Neural cell (in vitro differentiated cells): ENCODE data around the gene GPALPP1. TPM values are rescaled to one million over a fixed set of nuclear protein-coding genes. Genes with fewer than 3 reads are reported as not detected.

ENCODE experiments used
- H2AFZ ChIP-seq: fragments of 200-600, 300-800 bp; sonication (generic), shearing (Covaris generic); 2 replicates; pipeline ENCODE4 v1.6.0; 2014; ENCODE audit warnings: low read depth, mild to moderate bottlenecking, antibody characterized with exemption, low read length, moderate library complexity
- H3F3A ChIP-seq: fragments of 200-600 bp; shearing (Covaris generic); 2 replicates; pipeline ENCODE4 v1.6.1; 2016; ENCODE audit warnings: mild to moderate bottlenecking, moderate library complexity, mixed read lengths, antibody characterized with exemption, low read length; ENCODE audit not compliant: insufficient read depth, poor library complexity, severe bottlenecking
- H3K27ac ChIP-seq: fragments of 200-600, 300-800 bp; sonication (generic), shearing (Covaris generic); 2 replicates; pipeline ENCODE4 v1.5.1; 2014; ENCODE audit warnings: mild to moderate bottlenecking, low read length, moderate library complexity
- H3K27me3 ChIP-seq: fragments of 300-800, 200-600 bp; sonication (generic), shearing (Covaris generic); 2 replicates; pipeline ENCODE4 v1.6.0; 2014; ENCODE audit warnings: mild to moderate bottlenecking, low read depth, low read length, moderate library complexity; ENCODE audit not compliant: insufficient read depth
- H3K36me3 ChIP-seq: fragments of 300-800, 200-600 bp; sonication (generic), shearing (Covaris generic); 2 replicates; pipeline ENCODE4 v1.5.1; 2014; ENCODE audit warnings: mild to moderate bottlenecking, antibody characterized with exemption, low read length, moderate library complexity; ENCODE audit not compliant: insufficient read depth
- H3K4me2 ChIP-seq: fragments of 300-800, 200-600 bp; sonication (generic), shearing (Covaris generic); 2 replicates; pipeline ENCODE4 v1.6.0; 2014; ENCODE audit warnings: mild to moderate bottlenecking, low read length
- H3K4me3 ChIP-seq: fragments of 300-800, 200-600 bp; sonication (generic), shearing (Covaris generic); 2 replicates; pipeline ENCODE4 v1.5.1; 2014; ENCODE audit warnings: mild to moderate bottlenecking, low read length, moderate library complexity
- H3K79me2 ChIP-seq: fragments of 200-600 bp; shearing (Covaris generic); replicated peaks from 2 replicates; pipeline ENCODE4 v1.6.0; 2014; ENCODE audit warnings: mild to moderate bottlenecking, low read length, moderate library complexity; ENCODE audit not compliant: insufficient read depth
- H3K9ac ChIP-seq: fragments of 300-800, 200-600 bp; sonication (generic), shearing (Covaris generic); 2 replicates; pipeline ENCODE4 v1.6.1; 2016; ENCODE audit warnings: mild to moderate bottlenecking, low read length, mixed read lengths
- H3K9me2 ChIP-seq: fragments of 200-600 bp; shearing (Covaris generic); 2 replicates; pipeline ENCODE4 v1.6.1; 2016; ENCODE audit warnings: mild to moderate bottlenecking, low read length, mixed read lengths; ENCODE audit not compliant: insufficient read depth
- H3K9me3 ChIP-seq: fragments of 200-600, 300-800 bp; sonication (generic), shearing (Covaris generic); 2 replicates; pipeline ENCODE4 v1.6.1; 2016; ENCODE audit warnings: mild to moderate bottlenecking, mixed run types, low read length, moderate library complexity, mixed read lengths
- H4K20me1 ChIP-seq: fragments of 200-600 bp; shearing (Covaris generic); 2 replicates; pipeline ENCODE4 v1.6.1; 2016; ENCODE audit warnings: mild to moderate bottlenecking, mixed run types; ENCODE audit not compliant: insufficient read depth
- SMC3 ChIP-seq: fragments of 450-650 bp; conservative IDR thresholded peaks from 2 replicates; pipeline ENCODE4 v1.6.1; 2014; ENCODE audit warnings: antibody characterized with exemption, mild to moderate bottlenecking, moderate library complexity; ENCODE audit not compliant: poor library complexity
- TAF1 ChIP-seq: IDR thresholded peaks from 2 replicates; pipeline ENCODE4 v1.6.1; 2012; ENCODE audit warnings: low read depth
- polyA plus RNA-seq: library from polyadenylated mRNA; depleted of rRNA; stranded (reverse); fragments of >200 nt; gene quantifications from 2 replicates; pipeline ENCODE4 v1.2.3, GENCODE V29; 2014
- small RNA-seq, 3 experiments: library from RNA; depleted of rRNA; stranded (forward); fragments of <200 nt; gene quantifications; one replicate each; pipeline ENCODE3, GENCODE V24; 2012

The GPALPP1 gene
- polyA plus RNA-seq, 1 donor from 2014 or later, result 49.7 TPM

GRCh38 chr13:45078003-45078402 lies 88.7 kb downstream of the GPALPP1 start:
- Histone ChIP-seq H4K20me1 (no peaks in the 10 kb centered on the region), H3F3A (no peaks in the 10 kb centered on the region), H3K36me3 (no peaks in the 10 kb centered on the region), H2AFZ (no peak overlapping the region), H3K27ac (no peak overlapping the region), H3K27me3 (no peaks in the 10 kb centered on the region), H3K9ac (no peak overlapping the region), H3K4me3 (no peak overlapping the region), H3K4me2 (no peak overlapping the region), H3K9me3 (no peaks in the 10 kb centered on the region), H3K79me2 (no peaks in the 10 kb centered on the region), H3K9me2 (no peaks in the 10 kb centered on the region)
- no peak for TF ChIP-seq SMC3
- TF ChIP-seq TAF1, result no peak

Small RNA genes lying within 50 kb of the gene (small RNA-seq; reads per million reads assigned to genes)
- 0 to 0.66 (median 0.16) reads per million in 3 experiments for gene RN7SL49P

Other genes starting within 250 kb of the GPALPP1 start
- gene NUFIP1, start 67 bp upstream of the GPALPP1 start, polyA plus RNA-seq, result 7.0 and 11.0 TPM in 2 replicates
- gene GTF2F2, start 131.0 kb downstream of the GPALPP1 start, polyA plus RNA-seq, result 28.7 and 29.6 TPM in 2 replicates
- 1.2 and 2.0 TPM in 2 replicates for gene KCTD4, start 211.5 kb downstream of the GPALPP1 start, polyA plus RNA-seq